GM13977 (cell line): ENCODE data around the gene LACC1.

Experiments
- DNase-seq: peaks from one replicate; pipeline ENCODE4 v3.0.0; 2012; ENCODE audit warnings: low spot score
- in situ Hi-C: fragments of 300-500 bp; cut with MboI; formaldehyde crosslinking; loops from one replicate; pipeline ENCODE4 v1.12.0; 2022; ENCODE audit warnings: low sequenced_read_pairs, low pct_unique_long_range_greater_than_20kb, mixed read lengths, inconsistent platforms; ENCODE audit not compliant: unreplicated experiment
- TF ChIP-seq, protein P1 (sequence below): IDR thresholded peaks from 2 replicates; pipeline ENCODE4 v1.5.1; 2012; ENCODE audit warnings: mild to moderate bottlenecking, control low read depth; ENCODE audit not compliant: insufficient read depth; ENCODE audit errors: extremely low read depth, missing control alignments

The LACC1 gene

GRCh38 chr13:43880214-43880855 lies 631 bp downstream of the LACC1 start:
- TF ChIP-seq, protein P1, sequence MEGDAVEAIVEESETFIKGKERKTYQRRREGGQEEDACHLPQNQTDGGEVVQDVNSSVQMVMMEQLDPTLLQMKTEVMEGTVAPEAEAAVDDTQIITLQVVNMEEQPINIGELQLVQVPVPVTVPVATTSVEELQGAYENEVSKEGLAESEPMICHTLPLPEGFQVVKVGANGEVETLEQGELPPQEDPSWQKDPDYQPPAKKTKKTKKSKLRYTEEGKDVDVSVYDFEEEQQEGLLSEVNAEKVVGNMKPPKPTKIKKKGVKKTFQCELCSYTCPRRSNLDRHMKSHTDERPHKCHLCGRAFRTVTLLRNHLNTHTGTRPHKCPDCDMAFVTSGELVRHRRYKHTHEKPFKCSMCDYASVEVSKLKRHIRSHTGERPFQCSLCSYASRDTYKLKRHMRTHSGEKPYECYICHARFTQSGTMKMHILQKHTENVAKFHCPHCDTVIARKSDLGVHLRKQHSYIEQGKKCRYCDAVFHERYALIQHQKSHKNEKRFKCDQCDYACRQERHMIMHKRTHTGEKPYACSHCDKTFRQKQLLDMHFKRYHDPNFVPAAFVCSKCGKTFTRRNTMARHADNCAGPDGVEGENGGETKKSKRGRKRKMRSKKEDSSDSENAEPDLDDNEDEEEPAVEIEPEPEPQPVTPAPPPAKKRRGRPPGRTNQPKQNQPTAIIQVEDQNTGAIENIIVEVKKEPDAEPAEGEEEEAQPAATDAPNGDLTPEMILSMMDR: no peak
- in situ Hi-C loops: no loop called here
- no peak for DNase-seq

DNA sequence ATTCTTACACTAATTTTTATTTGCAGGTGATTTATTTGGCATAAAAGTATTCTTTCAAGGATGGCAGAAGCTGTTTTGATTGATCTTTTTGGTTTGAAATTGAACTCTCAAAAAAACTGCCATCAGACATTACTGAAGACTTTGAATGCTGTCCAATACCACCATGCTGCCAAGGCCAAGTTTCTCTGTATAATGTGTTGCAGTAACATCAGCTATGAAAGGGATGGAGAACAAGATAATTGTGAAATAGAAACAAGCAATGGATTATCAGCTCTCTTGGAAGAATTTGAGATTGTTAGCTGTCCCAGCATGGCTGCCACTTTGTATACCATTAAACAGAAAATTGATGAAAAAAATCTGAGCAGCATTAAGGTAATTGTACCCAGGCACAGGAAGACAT lies 1.2 kb downstream of the LACC1 start:
- no peak for DNase-seq
- in situ Hi-C loops: no loop called here
- TF ChIP-seq, protein P1: no peak

- TF ChIP-seq, protein P1: no peak
- in situ Hi-C loops: no loop called here
These were observed 1.9 kb downstream of the LACC1 start for GRCh38 chr13:43881580-43881979.

DNA sequence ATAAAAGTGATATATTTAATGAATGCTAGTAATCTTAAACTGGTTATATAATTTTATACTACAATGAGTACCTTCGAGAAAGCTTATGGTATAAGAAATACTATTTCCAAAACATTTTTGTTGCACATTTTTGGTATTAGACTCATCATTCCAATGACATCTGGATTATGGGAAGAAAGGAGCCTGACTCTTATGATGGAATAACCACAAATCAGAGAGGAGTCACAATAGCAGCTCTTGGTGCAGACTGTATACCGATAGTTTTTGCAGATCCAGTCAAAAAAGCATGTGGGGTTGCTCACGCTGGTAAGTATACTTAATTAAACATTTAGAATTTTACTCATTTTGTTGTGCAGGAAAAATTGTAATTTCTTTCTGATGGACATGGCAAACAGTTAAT lies 3.9 kb downstream of the LACC1 start:
- in situ Hi-C loops: no loop called here

More at GRCh38 chr13:43881580-43881979, 1.9 kb downstream of the LACC1 start:
- DNase-seq: no peak

GRCh38 chr13:43884222-43884621 lies 4.5 kb downstream of the LACC1 start:
- DNase-seq: no peak
- TF ChIP-seq, protein P1: no peak
- in situ Hi-C loops: no loop called here

More for the DNA sequence above, 3.9 kb downstream of the LACC1 start:
- TF ChIP-seq, protein P1: no peak
- no peak for DNase-seq

- DNase-seq: no peak
- TF ChIP-seq, protein P1: peak; percentile 2
- in situ Hi-C loops: no loop called here
These were observed 14.7 kb downstream of the LACC1 start for GRCh38 chr13:43894438-43894837.

GRCh38 chr13:43895940-43896339 lies 16.2 kb downstream of the LACC1 start:
- in situ Hi-C loops: no loop called here
- TF ChIP-seq, protein P1: no peak
- DNase-seq: no peak
